ENCODE measurements around the gene PAH. TPM values are rescaled to one million over a fixed set of nuclear protein-coding genes. Genes with fewer than 3 reads are reported as not detected.

Gene PAH
- total RNA-seq: 10 to 100 TPM in 1 of 2 donors, 1 to 10 TPM in 1; 7.3 to 39.6 TPM

DNA sequence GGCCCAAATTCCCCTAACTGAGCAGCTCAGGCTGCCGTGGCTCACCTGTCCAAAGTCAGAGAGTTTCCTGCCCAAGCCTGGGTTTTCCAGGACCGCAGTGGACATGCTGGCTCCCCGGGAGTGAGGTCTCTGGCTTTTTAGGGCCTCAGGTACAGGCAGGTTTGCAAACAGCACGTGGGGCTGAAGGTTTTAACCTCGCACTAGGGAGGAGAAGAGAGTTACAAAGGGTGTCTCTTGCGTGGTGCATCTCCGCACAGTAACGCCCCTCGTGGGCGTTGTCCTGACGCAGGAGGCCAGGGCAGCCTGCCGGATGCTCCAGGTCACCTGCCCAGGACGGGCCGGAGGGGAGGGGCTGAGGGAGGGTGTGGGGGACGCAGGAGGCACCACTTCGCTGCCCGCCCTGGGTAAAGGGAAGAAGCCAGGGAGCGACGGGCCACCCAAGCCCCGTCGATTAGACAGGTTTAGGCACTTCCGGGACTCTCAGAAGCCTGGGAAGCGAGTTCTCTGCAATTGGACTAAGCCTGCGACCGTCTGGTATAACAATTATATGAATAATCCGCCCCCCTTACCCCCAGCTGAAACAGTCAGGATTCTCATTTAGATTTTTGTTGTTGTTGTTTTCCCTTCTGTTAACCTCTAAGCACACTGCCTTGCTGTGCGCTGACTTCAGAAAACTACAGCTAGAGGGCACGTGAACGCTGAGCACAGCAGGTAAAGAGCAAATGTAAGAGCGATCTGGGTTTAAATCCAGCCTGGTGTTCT, at the start of gene PAH:
TSS of gene PAH (minus strand) at position 219 of the 762 bp plus-strand sequence. CDS start at position 105, 114 bp downstream.
- DNase-seq: peak; percentile 52 to 69 (median 60)
- H3K9me3 ChIP-seq: no peaks in the 10 kb centered on the region

DNA sequence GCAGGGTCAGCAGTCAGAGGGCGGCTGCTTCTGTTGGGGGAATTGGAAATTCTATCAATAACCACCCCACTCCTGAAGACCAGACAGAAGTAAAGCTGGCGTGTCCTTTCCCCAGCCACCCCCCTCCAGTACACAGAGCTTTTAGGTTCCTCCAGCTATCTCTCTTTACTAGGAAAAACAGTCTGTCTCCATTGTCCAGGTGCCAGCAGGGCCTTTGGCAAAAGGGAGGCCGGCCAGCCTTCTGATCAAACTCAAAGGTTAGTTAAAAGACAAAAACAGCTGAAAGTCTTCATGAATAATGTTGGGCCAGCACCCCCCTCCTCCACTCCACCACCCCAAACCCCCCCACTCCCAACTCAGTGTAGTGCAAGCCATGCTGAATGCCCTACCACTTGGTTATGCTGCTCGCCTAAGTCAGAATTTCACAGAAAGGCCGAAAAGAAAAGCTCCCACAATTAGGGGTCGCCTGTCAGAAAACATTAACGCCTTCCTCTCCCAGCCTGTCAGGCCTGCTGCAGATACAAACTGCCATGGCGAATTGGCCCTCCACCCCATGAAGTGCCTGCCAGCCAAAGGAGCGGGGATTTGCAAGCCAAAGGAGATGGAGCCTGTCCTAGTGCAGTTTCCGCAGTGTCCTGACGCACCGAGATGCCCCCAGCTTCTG, 49.3 kb upstream of the PAH start:
- H3K27me3 ChIP-seq: peaks cover 0 to 17% of the 10 kb centered on the region in 2 donors
- ATAC-seq (no peak), DNase-seq (no peak)
- TF ChIP-seq POLR2A (IDR thresholded peaks at IDR 0.05): no peak
- TF ChIP-seq, protein P1, sequence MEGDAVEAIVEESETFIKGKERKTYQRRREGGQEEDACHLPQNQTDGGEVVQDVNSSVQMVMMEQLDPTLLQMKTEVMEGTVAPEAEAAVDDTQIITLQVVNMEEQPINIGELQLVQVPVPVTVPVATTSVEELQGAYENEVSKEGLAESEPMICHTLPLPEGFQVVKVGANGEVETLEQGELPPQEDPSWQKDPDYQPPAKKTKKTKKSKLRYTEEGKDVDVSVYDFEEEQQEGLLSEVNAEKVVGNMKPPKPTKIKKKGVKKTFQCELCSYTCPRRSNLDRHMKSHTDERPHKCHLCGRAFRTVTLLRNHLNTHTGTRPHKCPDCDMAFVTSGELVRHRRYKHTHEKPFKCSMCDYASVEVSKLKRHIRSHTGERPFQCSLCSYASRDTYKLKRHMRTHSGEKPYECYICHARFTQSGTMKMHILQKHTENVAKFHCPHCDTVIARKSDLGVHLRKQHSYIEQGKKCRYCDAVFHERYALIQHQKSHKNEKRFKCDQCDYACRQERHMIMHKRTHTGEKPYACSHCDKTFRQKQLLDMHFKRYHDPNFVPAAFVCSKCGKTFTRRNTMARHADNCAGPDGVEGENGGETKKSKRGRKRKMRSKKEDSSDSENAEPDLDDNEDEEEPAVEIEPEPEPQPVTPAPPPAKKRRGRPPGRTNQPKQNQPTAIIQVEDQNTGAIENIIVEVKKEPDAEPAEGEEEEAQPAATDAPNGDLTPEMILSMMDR (IDR thresholded peaks at IDR 0.05): no peak
- H3K36me3 ChIP-seq (replicated peaks in 1 of 2; ENCODE audit: insufficient read depth in 1 of 2, low read depth in 2 of 2): no peaks in the 10 kb centered on the region
- intact Hi-C loops (cut with DNase I): no loop called here
- peaks cover 22% of the 10 kb centered on the region for H3K4me1 ChIP-seq
- 30 to 42% methylated on average over 7 to 12 of the region's 12 CpGs for WGBS, 2 donors
- H3K4me3 ChIP-seq: no peak overlapping the region
- no peak overlapping the region for H3K27ac ChIP-seq
- H3K9me3 ChIP-seq: no peaks in the 10 kb centered on the region

More for the DNA sequence above, at the start of gene PAH:
- peaks cover 22% of the 10 kb centered on the region for H3K4me1 ChIP-seq
- peak; percentile 78 for ATAC-seq
- H3K4me3 ChIP-seq: no peak within 1 kb of the TSS
- H3K36me3 ChIP-seq (replicated peaks in 1 of 2; ENCODE audit: insufficient read depth in 1 of 2, low read depth in 2 of 2): no peaks in the 10 kb centered on the region
- H3K27ac ChIP-seq: peak within 1 kb of the TSS; percentile 18 to 70 (median 64)
- 8 to 27% methylated on average over 25 to 30 of the region's 30 CpGs for WGBS, 2 donors
- TF ChIP-seq POLR2A (IDR thresholded peaks at IDR 0.05): peak in 2 of 3 donors; percentile 56 to 64
- TF ChIP-seq, protein P1 (IDR thresholded peaks at IDR 0.05): peak in 4 of 7 experiments; percentile 22 to 29 (median 26)
- intact Hi-C loops (cut with DNase I): no loop called here
- no peaks in the 10 kb centered on the region for H3K27me3 ChIP-seq

DNA sequence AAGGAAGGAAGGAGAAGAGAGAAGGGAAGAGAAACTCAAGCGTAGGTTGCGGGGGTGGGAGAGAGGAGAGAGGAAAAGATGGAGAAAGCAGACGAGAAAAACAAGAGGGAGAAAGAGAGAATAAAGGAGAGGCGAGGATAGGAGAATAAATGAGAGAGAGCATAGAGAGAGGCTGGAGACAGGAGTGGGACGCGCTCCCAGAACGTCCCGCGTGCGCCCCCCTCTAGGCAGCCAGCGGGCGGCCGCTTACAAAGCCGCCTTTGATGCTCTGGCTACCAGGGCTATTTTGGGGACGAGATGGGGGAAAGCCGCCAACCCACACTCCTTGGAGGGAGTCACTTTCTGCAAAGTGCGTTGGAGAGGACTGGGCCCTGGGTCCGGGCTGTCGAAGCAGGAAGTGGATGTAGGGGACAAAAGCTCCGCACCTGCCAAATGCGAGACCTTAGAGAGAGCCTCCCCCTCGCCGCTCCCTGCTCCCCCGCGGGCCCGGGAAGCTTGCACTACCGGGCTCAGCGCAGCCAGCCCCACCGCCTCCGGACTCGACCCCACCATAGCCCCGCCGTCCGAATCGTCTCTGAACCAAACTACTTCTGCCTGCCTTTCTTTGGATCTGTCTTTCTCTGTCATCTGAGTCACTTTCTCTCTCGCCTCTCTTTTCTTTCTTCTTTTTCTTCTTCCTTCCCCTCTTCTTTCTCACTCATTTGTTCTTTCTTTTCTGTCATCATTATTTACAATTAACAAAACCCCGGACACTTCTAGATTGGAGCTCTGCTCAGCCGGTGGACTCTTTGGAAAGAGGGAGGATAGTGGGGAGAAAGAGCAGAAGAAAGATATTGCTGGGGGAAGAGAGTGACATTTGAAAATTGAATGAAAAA, 48.5 kb upstream of the PAH start:
- no peak overlapping the region for H3K4me3 ChIP-seq
- ATAC-seq: peak; percentile 21
- H3K4me1 ChIP-seq: peaks cover 22% of the 10 kb centered on the region
- WGBS, 2 donors: 2% methylated on average over 38 of the region's 38 CpGs
- TF ChIP-seq POLR2A (IDR thresholded peaks at IDR 0.05): no peak
- TF ChIP-seq, protein P1 (IDR thresholded peaks at IDR 0.05): no peak
- H3K9me3 ChIP-seq: no peaks in the 10 kb centered on the region
- peaks cover 0 to 24% of the 10 kb centered on the region in 2 donors for H3K27me3 ChIP-seq
- DNase-seq: no peak
- H3K27ac ChIP-seq: no peak overlapping the region
- H3K36me3 ChIP-seq (replicated peaks in 1 of 2; ENCODE audit: insufficient read depth in 1 of 2, low read depth in 2 of 2): no peaks in the 10 kb centered on the region
- intact Hi-C loops (cut with DNase I): no loop called here

DNA sequence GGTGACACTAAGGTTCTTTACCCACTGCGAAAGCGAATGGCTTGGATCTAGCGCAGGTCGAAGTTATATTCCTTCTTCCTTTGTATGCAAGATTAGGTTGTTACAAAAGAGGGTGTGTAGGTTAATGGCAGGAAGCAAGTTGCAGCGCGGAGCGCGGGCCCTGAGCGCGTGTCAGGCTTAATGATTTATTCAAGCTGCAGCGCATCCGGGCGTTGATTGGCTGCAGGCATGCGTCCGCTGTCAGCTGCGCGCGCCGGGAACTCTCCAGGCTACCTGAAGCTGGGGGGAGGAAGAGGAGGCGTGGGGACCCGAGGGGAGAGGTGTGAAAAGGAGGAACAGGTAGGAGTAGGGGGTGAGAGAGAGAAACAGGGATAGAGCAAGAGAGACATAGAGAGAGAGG, 47.8 kb upstream of the PAH start:
- peak; percentile 65 for ATAC-seq
- H3K27ac ChIP-seq: no peak overlapping the region
- peaks cover 22% of the 10 kb centered on the region for H3K4me1 ChIP-seq
- 1 to 2% methylated on average over 21 of the region's 21 CpGs for WGBS, 2 donors
- no peak overlapping the region for H3K4me3 ChIP-seq
- peaks cover 0 to 24% of the 10 kb centered on the region in 2 donors for H3K27me3 ChIP-seq
- no peaks in the 10 kb centered on the region for H3K9me3 ChIP-seq
- DNase-seq: peak in 3 of 4 donors; percentile 24 to 55 (median 29)
- TF ChIP-seq POLR2A (IDR thresholded peaks at IDR 0.05): no peak
- TF ChIP-seq, protein P1 (IDR thresholded peaks at IDR 0.05): no peak
- no peaks in the 10 kb centered on the region for H3K36me3 ChIP-seq (replicated peaks in 1 of 2; ENCODE audit: insufficient read depth in 1 of 2, low read depth in 2 of 2)
- intact Hi-C loops (cut with DNase I): no loop called here

Data from body of pancreas (tissue), 4 donors.